Spleen (tissue), 7 donors: ENCODE measurements around the gene LZTFL1.

Experiments
- CTCF ChIP-seq, 11 experiments: fragments of 200-600 bp in 7 of 11; fragments of 450-650 bp in 4 of 11; sonication (generic) in 4 of 11; IDR thresholded peaks in 8 of 11; conservative IDR thresholded peaks in 3 of 11; 1 replicate in 7 of 11; 2 replicates in 4 of 11; pipeline versions ENCODE4 v1.4.0 to v1.8.0; 2016 to 2021; ENCODE audit warnings: antibody characterized with exemption in 11 of 11, inconsistent platforms in 4 of 11, mild to moderate bottlenecking in 1 of 11
- POLR2AphosphoS5 ChIP-seq, 3 donors: sonication (generic); formaldehyde crosslinking; IDR thresholded peaks; one replicate each; pipeline ENCODE4 v1.5.1; 2017; ENCODE audit warnings: antibody characterized with exemption in 3 of 3
- donor health status: DM: no; HTN: no; CAD: no; lungs with moderate emphysema.
- donor health status: DM: no; HTN: no; CAD: no.
- donor health status: DM: no; HTN: no; CAD: no.

- no peak for TF ChIP-seq POLR2AphosphoS5 (IDR thresholded peaks at IDR 0.05)
- no peak for TF ChIP-seq CTCF (IDR thresholded peaks at IDR 0.05 in 8 of 11, conservative IDR thresholded peaks at IDR 0.05 in 3 of 11)
Observed at GRCh38 chr3:45793482-45794176, 48.3 kb downstream of the LZTFL1 start.
